H1 (cell line): ENCODE measurements around the gene SDF2. TPM values are rescaled to one million over a fixed set of nuclear protein-coding genes. Genes with fewer than 3 reads are reported as not detected.

Experiments
- CTCF ChIA-PET: fragments of 300-600 bp; sonication (Branson Sonifier 250); formaldehyde crosslinking; loops from one replicate; lab custom pipeline; 2021; ENCODE audit not compliant: partially characterized antibody; lab: Charles Lee
- POLR2A ChIA-PET: fragments of 300-600 bp; sonication (Branson Sonifier 250); formaldehyde crosslinking; loops from one replicate; lab custom pipeline; 2021; ENCODE audit warnings: inconsistent platforms; ENCODE audit not compliant: partially characterized antibody; lab: Charles Lee
- DNase-seq, 2 experiments: peaks; one replicate each; pipeline versions ENCODE4 v3.0.0 to v3.0.0-alpha.2; 2010 to 2022; ENCODE audit warnings: low spot score in 2 of 2, low read depth in 1 of 2, mixed read lengths in 1 of 2
- FAIRE-seq: peaks from 2 replicates; lab custom pipeline; 2011; peaks lifted over from hg19 to GRCh38; lab: Jason Lieb, UNC
- H2AFZ ChIP-seq: 2 replicates; pipeline ENCODE4 v1.8.1; 2012; ENCODE audit warnings: low read length, inconsistent platforms
- H2AK5ac ChIP-seq: 2 replicates; pipeline ENCODE4 v1.6.1; 2013; ENCODE audit warnings: low read depth, low read length
- H2BK120ac ChIP-seq: replicated peaks from 2 replicates; pipeline ENCODE3; 2013; ENCODE audit warnings: low read depth, low read length, inconsistent platforms
- H2BK12ac ChIP-seq: 2 replicates; pipeline ENCODE4 v1.6.1; 2013; ENCODE audit warnings: low read depth, low read length
- H2BK15ac ChIP-seq: 2 replicates; pipeline ENCODE4 v1.6.1; 2013; ENCODE audit warnings: low read length
- H2BK20ac ChIP-seq: 2 replicates; pipeline ENCODE4 v1.6.1; 2013; ENCODE audit warnings: low read length
- H2BK5ac ChIP-seq: 2 replicates; pipeline ENCODE4 v1.6.1; 2013; ENCODE audit warnings: low read depth, low read length
- H3K14ac ChIP-seq: 2 replicates; pipeline ENCODE4 v1.6.1; 2013; ENCODE audit warnings: inconsistent platforms; ENCODE audit not compliant: insufficient read length
- H3K18ac ChIP-seq: 2 replicates; pipeline ENCODE4 v1.6.1; 2013; ENCODE audit warnings: low read length; ENCODE audit errors: extremely low read depth
- H3K23ac ChIP-seq: 2 replicates; pipeline ENCODE4 v1.6.1; 2013; ENCODE audit warnings: inconsistent platforms; ENCODE audit not compliant: insufficient read length
- H3K23me2 ChIP-seq: 2 replicates; pipeline ENCODE4 v1.6.1; 2013; ENCODE audit warnings: low read depth, low read length
- H3K27ac ChIP-seq: 2 replicates; pipeline ENCODE4 v1.6.1; 2011; ENCODE audit warnings: low read depth, low read length, inconsistent platforms
- H3K27me3 ChIP-seq, 4 experiments: replicated peaks in 1 of 4; 1 replicate in 1 of 4; 2 replicates in 3 of 4; pipeline versions ENCODE4 v1.6.1 to v1.8.1; 2011 to 2013; ENCODE audit warnings: low read length in 3 of 4, mild to moderate bottlenecking in 3 of 4, inconsistent platforms in 2 of 4, mixed read lengths in 2 of 4, moderate library complexity in 1 of 4; ENCODE audit not compliant: control insufficient read depth in 3 of 4, insufficient read depth in 3 of 4; ENCODE audit errors: extremely low read depth in 1 of 4
- H3K36me3 ChIP-seq, 4 experiments: 2 replicates each; pipeline versions ENCODE4 v1.6.1 to v1.8.1; 2011 to 2013; ENCODE audit warnings: mild to moderate bottlenecking in 4 of 4, low read length in 3 of 4, moderate library complexity in 2 of 4, control low read depth in 1 of 4, inconsistent platforms in 1 of 4; ENCODE audit not compliant: insufficient read depth in 4 of 4, control insufficient read depth in 2 of 4
- H3K4ac ChIP-seq: replicated peaks from 2 replicates; pipeline ENCODE3; 2013; ENCODE audit warnings: low read length, low read depth, mixed read lengths, inconsistent platforms; ENCODE audit not compliant: insufficient read length
- H3K4me1 ChIP-seq, 4 experiments: replicated peaks in 1 of 4; 1 replicate in 1 of 4; 2 replicates in 3 of 4; pipeline versions ENCODE4 v1.6.1 to v1.8.1; 2011 to 2013; ENCODE audit warnings: low read length in 3 of 4, inconsistent platforms in 2 of 4, mixed read lengths in 1 of 4; ENCODE audit not compliant: insufficient read depth in 4 of 4, control insufficient read depth in 3 of 4
- H3K4me2 ChIP-seq, 2 experiments: 2 replicates each; pipeline versions ENCODE4 v1.6.1 to v1.8.1; 2011 to 2013; ENCODE audit warnings: low read depth in 2 of 2, low read length in 2 of 2, control low read depth in 1 of 2, inconsistent platforms in 1 of 2, mild to moderate bottlenecking in 1 of 2; ENCODE audit not compliant: insufficient read depth in 1 of 2
- H3K4me3 ChIP-seq, 4 experiments: fragments of 200-600, 300-600 bp in 1 of 4; sonication (generic), shearing (Covaris generic), sonication (Bioruptor Twin) in 1 of 4; 2 replicates each; pipeline versions ENCODE4 v1.5.1 to v1.8.1; 2011 to 2016; ENCODE audit warnings: low read length in 4 of 4, low read depth in 3 of 4, control low read depth in 2 of 4, inconsistent platforms in 2 of 4, mild to moderate bottlenecking in 2 of 4, mixed read lengths in 1 of 4, moderate library complexity in 1 of 4; ENCODE audit not compliant: insufficient read depth in 2 of 4; ENCODE audit errors: extremely low read depth in 1 of 4
- H3K56ac ChIP-seq: replicated peaks from 2 replicates; pipeline ENCODE3; 2013; ENCODE audit warnings: low read depth, mild to moderate bottlenecking, mixed read lengths, low read length, inconsistent platforms; ENCODE audit not compliant: insufficient read length
- H3K79me1 ChIP-seq: 2 replicates; pipeline ENCODE4 v1.6.1; 2013; ENCODE audit warnings: low read depth, low read length, control low read depth
- H3K79me2 ChIP-seq, 2 experiments: 2 replicates each; pipeline versions ENCODE4 v1.6.1 to v1.8.1; 2012 to 2013; ENCODE audit warnings: low read length in 2 of 2, mild to moderate bottlenecking in 2 of 2, inconsistent platforms in 1 of 2; ENCODE audit not compliant: insufficient read depth in 2 of 2, control insufficient read depth in 1 of 2
- H3K9ac ChIP-seq, 4 experiments: replicated peaks in 1 of 4; 1 replicate in 1 of 4; 2 replicates in 3 of 4; pipeline versions ENCODE4 v1.6.1 to v1.8.1; 2011 to 2013; ENCODE audit warnings: low read depth in 3 of 4, low read length in 3 of 4, control low read depth in 2 of 4, mild to moderate bottlenecking in 2 of 4, moderate library complexity in 2 of 4, inconsistent platforms in 1 of 4; ENCODE audit errors: extremely low read depth in 1 of 4
- H3K9me3 ChIP-seq, 2 experiments: 2 replicates each; pipeline versions ENCODE4 v1.6.1 to v1.8.1; 2012 to 2013; ENCODE audit warnings: mild to moderate bottlenecking in 2 of 2, moderate library complexity in 2 of 2, control low read depth in 1 of 2, inconsistent platforms in 1 of 2, low read depth in 1 of 2, low read length in 1 of 2, mixed read lengths in 1 of 2; ENCODE audit not compliant: insufficient read depth in 2 of 2
- H4K20me1 ChIP-seq, 2 experiments: replicated peaks in 1 of 2; 2 replicates each; pipeline versions ENCODE3 to v1.8.1; 2011 to 2013; ENCODE audit warnings: inconsistent platforms in 2 of 2, low read length in 2 of 2, mild to moderate bottlenecking in 1 of 2; ENCODE audit not compliant: insufficient read depth in 2 of 2, control insufficient read depth in 1 of 2
- H4K5ac ChIP-seq: 2 replicates; pipeline ENCODE4 v1.6.1; 2013; ENCODE audit warnings: low read length, low read depth, mixed read lengths, inconsistent platforms; ENCODE audit not compliant: insufficient read length
- H4K8ac ChIP-seq: 2 replicates; pipeline ENCODE4 v1.8.0; 2013; ENCODE audit warnings: mild to moderate bottlenecking, moderate library complexity, low read length, inconsistent platforms; ENCODE audit not compliant: insufficient read depth; ENCODE audit errors: extremely low read depth
- H4K91ac ChIP-seq: replicated peaks from 2 replicates; pipeline ENCODE3; 2013; ENCODE audit warnings: low read length, mixed read lengths, inconsistent platforms; ENCODE audit not compliant: insufficient read length
- CBX8 ChIP-seq: fragments of 300-800, 300-1000 bp; sonication (generic); IDR thresholded peaks from 2 replicates; pipeline ENCODE4 v1.7.1; 2016; ENCODE audit warnings: low read depth, low read length, borderline replicate concordance
- EZH2 ChIP-seq: fragments of 200-600 bp; sonication (generic); IDR thresholded peaks from 2 replicates; pipeline ENCODE4 v1.7.1; 2012; ENCODE audit warnings: low read depth, mild to moderate bottlenecking, moderate library complexity, low read length, inconsistent platforms; ENCODE audit not compliant: severe bottlenecking
- NRF1 ChIP-seq: IDR thresholded peaks from 2 replicates; pipeline ENCODE4 v1.6.1; 2011; ENCODE audit warnings: mild to moderate bottlenecking, low read depth, low read length, improper control_type of control experiment
- POLR2A ChIP-seq, 2 experiments: IDR thresholded peaks; 1 replicate in 1 of 2; 2 replicates in 1 of 2; pipeline ENCODE4 v1.6.1; 2011; ENCODE audit warnings: low read depth in 2 of 2, low read length in 2 of 2, mild to moderate bottlenecking in 2 of 2; ENCODE audit errors: control extremely low read depth in 1 of 2
- POLR2AphosphoS5 ChIP-seq: IDR thresholded peaks from 2 replicates; pipeline ENCODE4 v1.6.1; 2011; ENCODE audit warnings: low read depth, low read length
- RBBP5 ChIP-seq: IDR thresholded peaks from 2 replicates; pipeline ENCODE4 v1.7.1; 2012; ENCODE audit warnings: low read depth, mild to moderate bottlenecking, inconsistent platforms, low read length, moderate library complexity, borderline replicate concordance
- SAP30 ChIP-seq: fragments of 300-600 bp; sonication (generic); IDR thresholded peaks from 2 replicates; pipeline ENCODE4 v1.7.1; 2012; ENCODE audit warnings: low read length, moderate library complexity, mild to moderate bottlenecking, inconsistent platforms; ENCODE audit not compliant: insufficient read depth, insufficient replicate concordance
- SIX5 ChIP-seq: IDR thresholded peaks from 2 replicates; pipeline ENCODE4 v1.6.1; 2011; ENCODE audit warnings: mild to moderate bottlenecking, low read depth, low read length
- SRF ChIP-seq: IDR thresholded peaks from 2 replicates; pipeline ENCODE4 v1.6.1; 2011; ENCODE audit warnings: mild to moderate bottlenecking, low read depth, low read length, moderate library complexity
- TEAD4 ChIP-seq: IDR thresholded peaks from 2 replicates; pipeline ENCODE4 v1.6.1; 2012; ENCODE audit warnings: low read depth, low read length, inconsistent platforms, mixed read lengths
- WGBS, 2 experiments: shearing (Covaris generic) in 1 of 2; methylation state at CpG; one replicate each; pipeline versions ENCODE4 v1.1.6 to v1.1.7; 2013 to 2015; ENCODE audit warnings: low lambda C conversion rate in 2 of 2, mixed read lengths in 2 of 2, inconsistent platforms in 1 of 2, low coverage in 1 of 2, missing lambda C conversion rate in 1 of 2; ENCODE audit not compliant: insufficient replicate concordance in 2 of 2, insufficient coverage in 1 of 2, insufficient read length in 1 of 2; ENCODE audit errors: extremely low coverage in 1 of 2, missing lambda C conversion rate in 1 of 2; 5-methylcytosine and 5-hydroxymethylcytosine counted together
- polyA plus RNA-seq, 7 experiments: library from polyadenylated mRNA; depleted of rRNA in 3 of 7; stranded (reverse) in 5 of 7; unstranded in 2 of 7; fragments of >200 nt in 5 of 7; fragments of 200-250 nt in 2 of 7; gene quantifications; 1 replicate in 5 of 7; 2 replicates in 1 of 7; 4 replicates in 1 of 7; pipeline versions ENCODE4 v1.2.1 to v1.2.3, GENCODE V29; 2011 to 2013; ENCODE audit warnings: missing spikeins in 2 of 7, mixed read lengths in 2 of 7
- total RNA-seq: library from RNA; stranded (reverse); fragmentation: NEBNext Ultra II Directional; extraction: Animal tissue kit (Norgen Biotek cat#: 25700); gene quantifications from 2 replicates; pipeline ENCODE4 v1.2.1, GENCODE V29; 2021
- TF ChIP-seq, protein P1 (sequence below): IDR thresholded peaks from 2 replicates; pipeline ENCODE4 v1.6.1; 2011; ENCODE audit warnings: low read depth, mild to moderate bottlenecking, low read length; ENCODE audit not compliant: insufficient read depth

SDF2 gene
- total and polyA plus RNA-seq, 2 of the 8 experiments (the other 6 are each of a cell fraction or from before 2014, with no cell fraction given) = 44.8 to 65.4 TPM

DNA sequence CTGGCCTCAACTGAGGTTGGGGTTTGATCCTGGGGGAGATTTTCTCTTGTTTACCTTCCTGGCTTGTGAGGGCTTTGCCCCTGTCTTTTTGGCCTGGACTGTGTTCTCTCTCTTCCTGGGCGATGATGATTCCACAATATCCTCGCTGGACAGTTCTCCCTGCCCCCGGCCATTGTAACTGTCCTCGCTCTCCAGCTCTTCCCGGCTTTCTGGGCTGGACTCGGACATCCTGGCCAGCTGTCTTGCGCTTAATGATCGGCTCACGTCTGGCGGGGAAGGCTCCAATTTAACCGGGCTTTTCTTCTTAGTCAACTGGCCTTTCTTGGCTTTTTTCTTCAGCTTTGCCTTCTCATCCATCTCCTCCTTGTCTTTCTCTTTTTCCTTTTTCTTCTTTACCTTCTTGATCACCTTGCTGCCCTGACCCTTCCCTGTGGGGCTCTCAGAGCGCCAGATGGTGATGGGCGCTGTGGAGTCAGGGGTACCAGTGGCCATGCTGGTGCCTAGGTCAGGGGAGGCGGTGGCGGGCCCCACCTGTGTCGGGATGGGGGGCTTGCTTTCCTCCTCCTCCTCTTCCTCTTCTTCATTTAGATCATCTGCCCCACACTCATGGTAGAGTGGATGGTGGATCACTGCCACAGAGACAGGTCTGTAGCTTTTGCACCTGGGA lies 42.0 kb upstream of the SDF2 start:
- peaks cover 22 to 46% (median 40%) of the 10 kb centered on the region in 4 experiments for H3K36me3 ChIP-seq
- no peak overlapping the region for H3K4me3 ChIP-seq
- H4K91ac ChIP-seq = no peak overlapping the region
- DNase-seq (no peak), FAIRE-seq (no peak)
- no peak overlapping the region for H3K23ac ChIP-seq
- H3K23me2 ChIP-seq = no peaks in the 10 kb centered on the region
- POLR2A ChIA-PET = interaction anchor here (0.8 to 4.8 kb wide), 20 partner anchors 8 to 187 kb away, joined by 3 to 47 read pairs (median 5); partner anchors contain the start of genes BLTP2, PROCA1, RPL23A and SDF2
- no peak overlapping the region for H3K18ac ChIP-seq
- H3K4me2 ChIP-seq = no peak overlapping the region
- no peaks in the 10 kb centered on the region for H3K27me3 ChIP-seq
- no peak overlapping the region for H2AK5ac ChIP-seq
- H2BK12ac ChIP-seq = no peak overlapping the region
- H3K79me1 ChIP-seq = no peaks in the 10 kb centered on the region
- CTCF ChIA-PET = interaction anchor here (0.9 to 2.5 kb wide), 5 partner anchors 13 to 60 kb away, joined by 3 to 9 read pairs (median 5); no protein-coding TSS in a partner anchor
- H3K4me1 ChIP-seq = peaks cover 0 to 11% (median 4%) of the 10 kb centered on the region in 4 experiments; a peak in 4 of 7 replicates
- H3K14ac ChIP-seq = no peak overlapping the region
- 94% methylated on average over 16 of the region's 16 CpGs; no CpG with 5 or more reads in 1 of the 2 experiments for WGBS, 2 experiments
- H4K20me1 ChIP-seq = peaks cover 10 to 20% of the 10 kb centered on the region in 2 experiments
- no peaks in the 10 kb centered on the region for H3K9me3 ChIP-seq
- H2BK5ac ChIP-seq = no peak overlapping the region
- H4K5ac ChIP-seq = no peak overlapping the region
- H2BK15ac ChIP-seq = no peak overlapping the region
- H3K27ac ChIP-seq = no peak overlapping the region
- H2BK20ac ChIP-seq = no peak overlapping the region
- H4K8ac ChIP-seq = no peak overlapping the region
- H3K9ac ChIP-seq = no peak overlapping the region
- no peak overlapping the region for H2AFZ ChIP-seq
- no peak overlapping the region for H3K4ac ChIP-seq
- peaks cover 0 to 1% of the 10 kb centered on the region in 2 experiments; a peak in 1 of 4 replicates for H3K79me2 ChIP-seq
- no peak overlapping the region for H2BK120ac ChIP-seq
- H3K56ac ChIP-seq = no peak overlapping the region
- TF ChIP-seq TEAD4 (no peak), RBBP5 (no peak), SIX5 (no peak), NRF1 (no peak), POLR2A (IDR thresholded peaks at IDR 0.05; ENCODE audit: control extremely low read depth in 1 of 2, low read depth in 2 of 2, low read length in 2 of 2) (no peak), SAP30 (no peak), EZH2 (no peak), CBX8 (no peak), SRF (no peak), POLR2AphosphoS5 (no peak; the same call in 1 of the 2 replicates)
- TF ChIP-seq, protein P1, sequence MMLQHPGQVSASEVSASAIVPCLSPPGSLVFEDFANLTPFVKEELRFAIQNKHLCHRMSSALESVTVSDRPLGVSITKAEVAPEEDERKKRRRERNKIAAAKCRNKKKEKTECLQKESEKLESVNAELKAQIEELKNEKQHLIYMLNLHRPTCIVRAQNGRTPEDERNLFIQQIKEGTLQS = no peak
